IPS-NIHi7 (cell line): ENCODE data around the gene BIK.

ENCODE experiments used
- DNase-seq: peaks from one replicate; pipeline ENCODE4 v3.0.0; 2012; ENCODE audit warnings: mixed read lengths; ENCODE audit errors: extremely low spot score

Gene BIK

DNA sequence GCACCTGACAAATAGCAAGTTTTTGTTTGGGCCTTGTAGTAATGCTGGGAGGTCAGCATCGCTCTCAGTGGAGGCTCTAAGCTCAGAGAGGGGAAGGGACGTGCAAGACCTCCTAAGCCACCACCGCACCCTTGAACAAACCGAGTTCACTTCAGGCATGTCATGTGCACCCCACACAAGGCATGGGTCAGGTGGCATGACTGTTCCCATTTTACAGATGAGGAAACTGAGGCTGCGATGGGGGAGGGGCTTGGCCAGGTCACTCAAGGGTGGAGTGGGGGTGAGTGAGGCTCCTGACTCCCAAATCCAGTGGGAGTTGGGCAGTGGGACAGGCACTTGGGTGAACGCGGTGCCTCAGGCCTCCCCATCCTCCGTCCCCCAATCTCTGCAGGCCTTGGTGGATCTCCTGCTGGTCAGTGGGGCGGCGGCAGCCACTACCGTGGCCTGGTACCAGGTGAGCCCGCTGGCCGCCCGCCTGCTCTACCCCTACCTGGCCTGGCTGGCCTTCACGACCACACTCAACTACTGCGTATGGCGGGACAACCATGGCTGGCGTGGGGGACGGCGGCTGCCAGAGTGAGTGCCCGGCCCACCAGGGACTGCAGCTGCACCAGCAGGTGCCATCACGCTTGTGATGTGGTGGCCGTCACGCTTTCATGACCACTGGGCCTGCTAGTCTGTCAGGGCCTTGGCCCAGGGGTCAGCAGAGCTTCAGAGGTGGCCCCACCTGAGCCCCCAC is 52.0 kb downstream of the BIK start:
- no peak for DNase-seq

GRCh38 chr22:43163241-43163795 is 52.8 kb downstream of the BIK start:
- DNase-seq, result no peak

DNA sequence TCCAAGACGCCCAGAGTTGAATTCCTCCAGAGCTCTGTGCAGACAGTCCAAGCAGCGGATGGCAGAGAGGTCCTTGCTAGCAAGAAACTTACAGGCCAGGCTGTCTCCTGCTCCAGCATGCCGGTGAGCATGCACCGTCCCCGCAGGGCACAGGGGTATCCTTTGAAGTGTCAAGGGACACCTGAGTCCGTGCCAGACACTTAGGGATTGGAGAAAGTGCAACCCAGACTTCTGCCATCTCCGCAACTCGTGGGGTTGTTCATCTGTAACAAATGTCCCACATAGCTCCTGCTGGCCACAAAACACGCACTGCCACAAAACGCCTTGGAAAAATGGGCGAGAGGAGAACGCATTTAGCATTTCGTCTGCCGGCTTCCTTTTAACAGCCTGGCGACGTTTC is 54.1 kb downstream of the BIK start:
- DNase-seq, result no peak

- no peak for DNase-seq
Observed at GRCh38 chr22:43166132-43166930, 55.8 kb downstream of the BIK start.

GRCh38 chr22:43167001-43167589 is 56.5 kb downstream of the BIK start:
- DNase-seq, result no peak

- no peak for DNase-seq
Observed at GRCh38 chr22:43168471-43169309, 58.1 kb downstream of the BIK start.

GRCh38 chr22:43169310-43170130 is 59.0 kb downstream of the BIK start:
- DNase-seq, result no peak

- no peak for DNase-seq
Observed at GRCh38 chr22:43170131-43170480, 59.6 kb downstream of the BIK start.

- no peak for DNase-seq
Observed at GRCh38 chr22:43171019-43171491, 60.5 kb downstream of the BIK start.

DNA sequence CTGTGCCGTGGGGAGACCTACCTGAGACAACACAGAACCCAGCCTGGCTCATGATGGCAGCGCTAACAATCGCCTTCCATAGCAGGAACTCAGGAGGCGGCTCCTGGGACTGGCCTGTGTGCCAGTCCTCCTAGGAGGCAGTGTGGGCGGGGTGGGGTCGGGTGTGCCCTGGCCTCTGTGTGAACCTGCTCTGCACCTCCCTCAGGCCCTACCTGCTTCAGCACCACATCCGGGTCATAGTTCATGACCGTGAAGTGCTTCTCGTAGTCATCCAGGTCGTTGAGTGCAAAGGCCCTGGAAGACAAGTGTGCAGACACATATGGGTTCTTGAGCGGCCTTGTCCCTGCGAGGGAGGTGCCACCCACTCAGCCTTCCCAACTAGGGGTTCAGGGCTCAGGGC is 61.1 kb downstream of the BIK start:
- DNase-seq, result no peak

- no peak for DNase-seq
Observed at GRCh38 chr22:43172191-43172590, 61.6 kb downstream of the BIK start.

GRCh38 chr22:43173566-43173965 is 63.0 kb downstream of the BIK start:
- no peak for DNase-seq

GRCh38 chr22:43173976-43174720 is 63.6 kb downstream of the BIK start:
- DNase-seq, result no peak

- DNase-seq, result no peak
Observed at GRCh38 chr22:43174941-43175531, 64.5 kb downstream of the BIK start.

GRCh38 chr22:43176090-43176489 is 65.5 kb downstream of the BIK start:
- no peak for DNase-seq

DNA sequence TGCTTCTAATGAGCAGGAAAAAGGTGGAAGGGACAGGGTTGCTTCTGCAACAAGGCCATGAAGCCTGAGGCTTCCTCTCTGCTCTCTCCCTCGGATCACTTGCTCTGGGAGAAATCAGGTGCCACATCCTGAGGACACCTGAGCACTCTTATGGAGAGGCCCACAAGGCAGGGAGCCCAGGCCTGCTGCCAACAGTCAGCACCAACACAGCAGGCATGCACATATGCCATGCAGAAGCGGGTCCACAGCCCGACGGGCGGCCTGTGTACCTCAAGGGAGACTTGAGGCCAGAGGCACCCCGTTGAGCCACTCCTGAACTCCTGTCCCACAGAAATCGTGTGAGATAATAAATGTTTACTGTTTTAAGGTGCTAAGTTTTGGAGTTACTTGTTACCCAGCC is 66.9 kb downstream of the BIK start:
- DNase-seq, result no peak
